Endothelial cell (in vitro differentiated cells): ENCODE results near the gene LRRC32. TPM values are rescaled to one million over a fixed set of nuclear protein-coding genes. Genes with fewer than 3 reads are reported as not detected.
"Not testable (repeated sequence)": the region's sequence is repeated elsewhere in the genome, so short reads cannot be mapped to it uniquely, and the experiment has no call there.

Source experiments
- DNase-seq: peaks from one replicate; pipeline ENCODE4 v3.0.0; 2021; ENCODE audit warnings: low spot score
- H3K27ac Mint-ChIP-seq: one replicate; pipeline ENCODE4 v1.8.0; 2021; ENCODE audit warnings: mixed read lengths, inconsistent platforms; ENCODE audit not compliant: unreplicated experiment
- H3K27me3 Mint-ChIP-seq: one replicate; pipeline ENCODE4 v1.8.0; 2021; ENCODE audit warnings: mild to moderate bottlenecking, moderate library complexity, mixed read lengths, inconsistent platforms; ENCODE audit not compliant: unreplicated experiment
- H3K36me3 Mint-ChIP-seq: one replicate; pipeline ENCODE4 v1.8.0; 2021; ENCODE audit warnings: mild to moderate bottlenecking, low read depth, mixed read lengths, inconsistent platforms; ENCODE audit not compliant: unreplicated experiment
- H3K4me1 Mint-ChIP-seq: one replicate; pipeline ENCODE4 v1.8.0; 2021; ENCODE audit warnings: mild to moderate bottlenecking, mixed read lengths, inconsistent platforms; ENCODE audit not compliant: unreplicated experiment
- H3K4me3 Mint-ChIP-seq: one replicate; pipeline ENCODE4 v1.8.0; 2021; ENCODE audit warnings: mild to moderate bottlenecking, mixed read lengths, inconsistent platforms; ENCODE audit not compliant: unreplicated experiment
- H3K9me3 Mint-ChIP-seq: one replicate; pipeline ENCODE4 v1.8.0; 2021; ENCODE audit warnings: mixed read lengths, inconsistent platforms; ENCODE audit not compliant: unreplicated experiment
- total RNA-seq: library from RNA; stranded (reverse); fragmentation: NEBNext Ultra II Directional; extraction: Animal tissue kit (Norgen Biotek cat#: 25700); gene quantifications from one replicate; pipeline ENCODE4 v1.2.1, GENCODE V29; 2021; ENCODE audit not compliant: unreplicated experiment
- TF ChIP-seq, protein P1 (sequence below): fragments of 200-600 bp; sonication (generic); IDR thresholded peaks from one replicate; pipeline ENCODE4 v1.5.0; 2021; ENCODE audit warnings: antibody characterized with exemption; ENCODE audit not compliant: unreplicated experiment

LRRC32 gene
- total RNA-seq, 1 donor from 2014 or later, result 22.0 TPM

- H3K4me3 Mint-ChIP-seq, result no peak overlapping the region
- peaks cover under 1% of the 10 kb centered on the region for H3K36me3 Mint-ChIP-seq
- peaks cover 12% of the 10 kb centered on the region for H3K4me1 Mint-ChIP-seq
- no peaks in the 10 kb centered on the region for H3K9me3 Mint-ChIP-seq
- H3K27ac Mint-ChIP-seq, result no peak overlapping the region
- TF ChIP-seq, protein P1, sequence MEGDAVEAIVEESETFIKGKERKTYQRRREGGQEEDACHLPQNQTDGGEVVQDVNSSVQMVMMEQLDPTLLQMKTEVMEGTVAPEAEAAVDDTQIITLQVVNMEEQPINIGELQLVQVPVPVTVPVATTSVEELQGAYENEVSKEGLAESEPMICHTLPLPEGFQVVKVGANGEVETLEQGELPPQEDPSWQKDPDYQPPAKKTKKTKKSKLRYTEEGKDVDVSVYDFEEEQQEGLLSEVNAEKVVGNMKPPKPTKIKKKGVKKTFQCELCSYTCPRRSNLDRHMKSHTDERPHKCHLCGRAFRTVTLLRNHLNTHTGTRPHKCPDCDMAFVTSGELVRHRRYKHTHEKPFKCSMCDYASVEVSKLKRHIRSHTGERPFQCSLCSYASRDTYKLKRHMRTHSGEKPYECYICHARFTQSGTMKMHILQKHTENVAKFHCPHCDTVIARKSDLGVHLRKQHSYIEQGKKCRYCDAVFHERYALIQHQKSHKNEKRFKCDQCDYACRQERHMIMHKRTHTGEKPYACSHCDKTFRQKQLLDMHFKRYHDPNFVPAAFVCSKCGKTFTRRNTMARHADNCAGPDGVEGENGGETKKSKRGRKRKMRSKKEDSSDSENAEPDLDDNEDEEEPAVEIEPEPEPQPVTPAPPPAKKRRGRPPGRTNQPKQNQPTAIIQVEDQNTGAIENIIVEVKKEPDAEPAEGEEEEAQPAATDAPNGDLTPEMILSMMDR, result no peak
- peaks cover 11% of the 10 kb centered on the region for H3K27me3 Mint-ChIP-seq
- DNase-seq, result no peak
These were observed 48.0 kb downstream of the LRRC32 start for GRCh38 chr11:76622493-76623094.

DNA sequence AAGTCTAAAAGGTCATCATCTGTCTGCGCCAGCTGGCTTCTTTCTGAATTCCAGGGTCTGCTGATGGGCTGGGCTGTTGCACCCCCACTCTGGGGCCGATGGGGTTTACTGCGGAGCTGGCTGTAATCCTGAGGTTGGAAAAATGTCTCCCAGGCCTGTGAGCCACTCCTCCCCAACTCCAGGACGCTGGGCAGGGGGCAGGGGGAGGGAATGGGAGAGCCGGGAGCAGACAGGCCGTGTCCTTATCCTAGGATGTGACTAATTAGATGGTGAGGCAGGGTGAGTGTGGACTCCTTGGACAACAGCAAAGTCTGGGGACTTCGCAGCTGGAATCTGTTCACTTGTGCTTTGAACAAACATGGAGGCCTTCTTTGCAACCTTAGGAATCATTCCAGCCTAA, 48.7 kb downstream of the LRRC32 start:
- TF ChIP-seq, protein P1, result no peak
- no peak for DNase-seq
- Mint-ChIP-seq H3K9me3 (no peaks in the 10 kb centered on the region), H3K27ac (no peak overlapping the region), H3K4me3 (no peak overlapping the region), H3K27me3 (peaks cover 9% of the 10 kb centered on the region), H3K36me3 (peaks cover 3% of the 10 kb centered on the region), H3K4me1 (peaks cover 12% of the 10 kb centered on the region)

GRCh38 chr11:76621466-76621865, 49.1 kb downstream of the LRRC32 start:
- peaks cover 3% of the 10 kb centered on the region for H3K36me3 Mint-ChIP-seq

GRCh38 chr11:76620489-76620888, 50.1 kb downstream of the LRRC32 start:
- peaks cover 3% of the 10 kb centered on the region for H3K36me3 Mint-ChIP-seq
- TF ChIP-seq, protein P1, result no peak

More at GRCh38 chr11:76621466-76621865, 49.1 kb downstream of the LRRC32 start:
- H3K9me3 Mint-ChIP-seq, result no peaks in the 10 kb centered on the region
- H3K4me3 Mint-ChIP-seq, result no peak overlapping the region
- H3K27me3 Mint-ChIP-seq, result peaks cover 9% of the 10 kb centered on the region
- DNase-seq, result no peak
- no peak overlapping the region for H3K27ac Mint-ChIP-seq
- peaks cover 14% of the 10 kb centered on the region for H3K4me1 Mint-ChIP-seq
- TF ChIP-seq, protein P1, result no peak

GRCh38 chr11:76619801-76620200, 50.7 kb downstream of the LRRC32 start:
- H3K36me3 Mint-ChIP-seq, DNase-seq, H3K4me3 Mint-ChIP-seq, H3K9me3 Mint-ChIP-seq, H3K27me3 Mint-ChIP-seq: not testable (repeated sequence)
- H3K4me1 Mint-ChIP-seq, result peaks cover 14% of the 10 kb centered on the region
- H3K27ac Mint-ChIP-seq, result peak overlapping the region; percentile 57

More at GRCh38 chr11:76620489-76620888, 50.1 kb downstream of the LRRC32 start:
- Mint-ChIP-seq H3K27me3 (peaks cover 9% of the 10 kb centered on the region), H3K9me3 (no peaks in the 10 kb centered on the region), H3K4me1 (peaks cover 14% of the 10 kb centered on the region), H3K4me3 (no peak overlapping the region), H3K27ac (no peak overlapping the region)
- DNase-seq, result no peak
